SK-N-MC (cell line): ENCODE results near the gene STMND1.

Experiments used
- EZH2 ChIP-seq: fragments of 200-600 bp; sonication (generic); IDR thresholded peaks from one replicate; pipeline ENCODE4 v1.6.1; 2017; ENCODE audit warnings: antibody characterized with exemption
- FOXP2 ChIP-seq: optimal IDR thresholded peaks from 2 replicates; pipeline ENCODE3; 2011; ENCODE audit warnings: mild to moderate bottlenecking, moderate library complexity; ENCODE audit not compliant: insufficient read depth; ENCODE audit errors: extremely low read length, control extremely low read depth
- POLR2AphosphoS5 ChIP-seq: IDR thresholded peaks from 2 replicates; pipeline ENCODE4 v1.6.1; 2012; ENCODE audit warnings: mild to moderate bottlenecking, low read depth, low read length, borderline replicate concordance

DNA sequence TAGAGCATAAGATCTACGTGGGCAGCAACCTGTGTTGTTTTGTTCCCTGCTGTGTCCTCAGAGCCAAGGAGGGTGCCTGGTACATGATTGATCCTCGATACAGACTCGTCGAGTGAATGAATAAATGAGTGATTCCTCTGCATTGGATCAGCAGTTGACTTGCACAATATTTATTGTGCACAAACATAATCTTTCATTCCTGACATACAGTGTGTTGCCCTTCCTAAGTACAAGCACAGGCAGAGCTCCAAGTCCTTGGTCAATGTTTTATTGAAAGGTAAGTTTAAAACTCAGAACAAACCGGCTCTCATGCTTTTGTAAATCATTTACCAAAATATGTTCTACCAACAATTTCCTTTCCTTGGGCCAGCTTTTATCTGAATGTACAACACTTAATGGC lies 57.4 kb downstream of the STMND1 start:
- TF ChIP-seq EZH2 (no peak), POLR2AphosphoS5 (no peak), FOXP2 (no peak)
